Measurements from ENCODE around the gene ZNF532. TPM values are rescaled to one million over a fixed set of nuclear protein-coding genes. Genes with fewer than 3 reads are reported as not detected.

ZNF532 gene
- total and polyA plus RNA-seq, 8 donors = 5.7 to 21.2 (median 8.8) TPM

DNA sequence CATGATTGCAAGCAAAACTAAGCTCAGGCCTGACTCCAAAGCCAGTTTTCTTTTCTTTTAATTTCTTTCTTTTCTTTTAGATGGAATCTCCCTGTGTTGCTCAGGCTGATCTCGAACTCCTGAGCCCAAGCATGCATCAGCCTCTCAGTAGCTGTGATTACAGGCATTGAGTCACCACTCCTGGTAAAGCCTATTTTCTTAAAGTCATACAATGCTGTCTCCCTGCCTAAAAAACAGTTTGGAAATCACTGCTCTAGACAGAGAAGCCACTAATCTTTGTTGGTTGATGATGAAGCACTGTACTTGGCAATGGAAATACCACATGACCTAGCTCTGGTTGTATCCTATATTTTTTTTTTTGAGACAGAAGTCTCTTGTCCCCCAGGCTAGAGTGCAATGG is 33.1 kb upstream of the ZNF532 start:
- Histone ChIP-seq H3K4me1 (no peaks in the 10 kb centered on the region), H3K36me3 (no peaks in the 10 kb centered on the region), H3K27ac (no peak overlapping the region), H3K27me3 (no peaks in the 10 kb centered on the region), H3K9me3 (no peaks in the 10 kb centered on the region), H3K4me3 (no peak overlapping the region)
- DNase-seq (no peak), FAIRE-seq (no peak), ATAC-seq (peak in 1 of 4 donors; percentile 36)
- intact Hi-C loops (cut with DNase I) = no loop called here
- 82 to 91% methylated on average over 1 of the region's 1 CpG for WGBS, 2 donors
- TF ChIP-seq, protein P1, sequence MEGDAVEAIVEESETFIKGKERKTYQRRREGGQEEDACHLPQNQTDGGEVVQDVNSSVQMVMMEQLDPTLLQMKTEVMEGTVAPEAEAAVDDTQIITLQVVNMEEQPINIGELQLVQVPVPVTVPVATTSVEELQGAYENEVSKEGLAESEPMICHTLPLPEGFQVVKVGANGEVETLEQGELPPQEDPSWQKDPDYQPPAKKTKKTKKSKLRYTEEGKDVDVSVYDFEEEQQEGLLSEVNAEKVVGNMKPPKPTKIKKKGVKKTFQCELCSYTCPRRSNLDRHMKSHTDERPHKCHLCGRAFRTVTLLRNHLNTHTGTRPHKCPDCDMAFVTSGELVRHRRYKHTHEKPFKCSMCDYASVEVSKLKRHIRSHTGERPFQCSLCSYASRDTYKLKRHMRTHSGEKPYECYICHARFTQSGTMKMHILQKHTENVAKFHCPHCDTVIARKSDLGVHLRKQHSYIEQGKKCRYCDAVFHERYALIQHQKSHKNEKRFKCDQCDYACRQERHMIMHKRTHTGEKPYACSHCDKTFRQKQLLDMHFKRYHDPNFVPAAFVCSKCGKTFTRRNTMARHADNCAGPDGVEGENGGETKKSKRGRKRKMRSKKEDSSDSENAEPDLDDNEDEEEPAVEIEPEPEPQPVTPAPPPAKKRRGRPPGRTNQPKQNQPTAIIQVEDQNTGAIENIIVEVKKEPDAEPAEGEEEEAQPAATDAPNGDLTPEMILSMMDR (IDR thresholded peaks at IDR 0.05) = no peak

DNA sequence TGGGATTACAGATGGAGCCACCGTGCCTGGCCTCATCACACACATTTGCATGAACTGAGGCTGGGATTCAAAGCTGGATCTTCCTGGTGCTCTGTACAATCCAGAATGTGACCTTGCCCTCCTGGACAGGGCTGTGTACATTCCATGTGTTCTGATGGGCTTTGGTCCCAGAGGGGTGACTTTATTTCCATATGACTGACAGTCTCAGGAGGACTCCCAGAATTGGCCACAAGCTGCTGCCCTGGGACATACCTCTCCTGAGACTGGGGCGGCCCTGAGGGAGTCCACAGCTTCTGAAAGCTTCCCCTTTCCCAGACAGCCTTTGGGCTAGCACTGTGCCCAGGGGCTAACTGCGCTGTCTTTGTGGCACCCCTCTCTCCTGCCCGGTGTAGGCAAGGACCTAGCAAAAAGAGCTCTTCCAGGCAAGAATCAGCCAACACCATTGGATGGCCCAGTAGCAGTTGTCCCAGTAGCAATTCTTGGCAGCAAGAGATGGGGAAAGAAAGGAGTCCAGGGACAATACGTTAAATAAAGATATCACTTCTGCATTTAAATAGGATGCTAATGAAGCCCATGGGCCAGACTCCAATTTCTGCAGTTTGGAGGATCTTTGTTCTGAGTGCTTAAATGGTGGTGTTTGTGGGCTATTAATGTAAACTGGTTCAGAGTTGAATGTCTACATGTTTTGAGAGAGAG is 26.4 kb upstream of the ZNF532 start:
- Histone ChIP-seq H3K9me3 (no peaks in the 10 kb centered on the region), H3K27ac (no peak overlapping the region), H3K36me3 (no peaks in the 10 kb centered on the region), H3K27me3 (no peaks in the 10 kb centered on the region), H3K4me3 (no peak overlapping the region), H3K4me1 (no peaks in the 10 kb centered on the region)
- intact Hi-C loops (cut with DNase I) = no loop called here
- TF ChIP-seq, protein P1 (IDR thresholded peaks at IDR 0.05) = no peak
- no peak for ATAC-seq
- no peak for FAIRE-seq
- 87 to 92% methylated on average over 5 of the region's 5 CpGs for WGBS, 2 donors
- no peak for DNase-seq

DNA sequence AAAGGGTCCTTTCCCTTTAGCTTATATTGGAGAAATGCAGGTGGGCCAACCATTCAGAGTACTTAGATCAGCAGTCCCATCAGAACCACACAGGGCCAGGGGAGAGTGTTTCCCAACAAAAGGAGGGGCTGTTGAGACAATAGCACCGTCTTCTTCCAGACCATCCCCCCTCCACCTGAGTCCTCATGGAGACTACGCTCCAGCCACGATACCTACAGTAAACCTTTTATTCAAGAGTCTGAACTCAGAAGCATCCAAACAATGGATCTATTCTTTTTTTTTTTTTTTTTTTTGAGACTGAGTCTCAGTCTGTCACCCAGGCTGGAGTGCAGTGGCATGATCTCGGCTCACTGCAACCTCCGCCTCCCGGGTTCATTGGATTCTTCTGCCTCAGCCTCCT is 25.7 kb upstream of the ZNF532 start:
- ATAC-seq = no peak
- no peak for FAIRE-seq
- Histone ChIP-seq H3K9me3 (no peaks in the 10 kb centered on the region), H3K27me3 (no peaks in the 10 kb centered on the region), H3K4me1 (no peaks in the 10 kb centered on the region), H3K4me3 (no peak overlapping the region), H3K27ac (no peak overlapping the region), H3K36me3 (no peaks in the 10 kb centered on the region)
- no peak for DNase-seq
- TF ChIP-seq, protein P1 (IDR thresholded peaks at IDR 0.05) = no peak
- intact Hi-C loops (cut with DNase I) = no loop called here
- WGBS, 2 donors = 68 to 78% methylated on average over 6 of the region's 6 CpGs

DNA sequence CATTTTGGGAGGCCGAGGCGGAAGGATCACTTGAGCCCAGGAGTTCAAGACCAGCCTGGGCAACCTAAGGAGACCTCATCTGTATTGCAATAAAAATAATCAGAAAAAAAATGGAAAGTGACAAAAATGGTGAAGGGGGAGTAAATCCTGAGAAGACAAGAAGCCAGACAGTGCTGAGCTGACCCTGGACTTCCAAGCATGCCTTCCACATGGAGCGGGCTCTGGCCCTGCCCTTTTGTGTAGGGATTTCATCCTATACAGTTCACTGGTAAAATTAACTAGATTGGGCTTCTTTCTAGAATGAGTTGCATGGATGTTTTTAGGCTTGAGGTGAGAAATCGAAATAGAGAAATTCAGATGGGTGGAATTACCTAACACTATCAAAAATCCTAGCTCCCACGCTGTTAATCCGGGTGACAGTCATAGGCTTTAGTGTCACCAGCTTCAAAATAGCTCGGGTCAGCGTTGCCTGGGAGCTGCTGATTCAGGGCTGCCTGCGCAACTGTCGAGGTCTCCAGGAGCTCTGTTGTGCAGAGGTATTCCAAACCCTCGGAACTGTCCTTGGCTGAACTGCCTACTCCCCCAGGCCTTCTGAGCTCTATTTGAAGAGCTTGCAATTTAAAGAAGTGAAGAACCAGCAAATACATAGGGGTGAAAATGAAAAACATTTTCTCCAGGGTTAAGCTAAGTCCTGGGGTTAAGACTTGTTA is 21.5 kb upstream of the ZNF532 start:
- Histone ChIP-seq H3K27me3 (no peaks in the 10 kb centered on the region), H3K9me3 (no peaks in the 10 kb centered on the region), H3K27ac (no peak overlapping the region), H3K4me1 (no peaks in the 10 kb centered on the region), H3K4me3 (no peak overlapping the region), H3K36me3 (no peaks in the 10 kb centered on the region)
- 71 to 82% methylated on average over 11 of the region's 11 CpGs for WGBS, 2 donors
- DNase-seq (no peak), FAIRE-seq (no peak), ATAC-seq (no peak)
- intact Hi-C loops (cut with DNase I) = no loop called here
- TF ChIP-seq, protein P1 (IDR thresholded peaks at IDR 0.05) = no peak

DNA sequence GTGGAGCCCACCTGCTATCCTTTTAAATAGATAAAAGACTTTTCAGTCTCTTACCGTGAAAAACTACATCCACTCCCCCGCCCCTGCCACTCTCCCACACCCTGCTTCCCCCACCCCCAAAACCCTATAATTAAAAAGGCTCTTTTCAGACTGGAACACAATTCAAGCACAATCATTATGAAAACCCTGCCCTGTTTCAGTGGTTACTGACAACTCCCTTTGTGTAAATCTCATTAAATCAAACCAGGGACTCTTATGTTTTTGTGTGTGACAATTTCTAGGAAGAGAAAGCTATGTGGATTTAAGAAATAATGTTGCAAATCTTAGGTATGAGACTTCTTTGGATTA is 21.0 kb upstream of the ZNF532 start:
- no peak overlapping the region for H3K27ac ChIP-seq
- H3K4me1 ChIP-seq = no peaks in the 10 kb centered on the region
- H3K27me3 ChIP-seq = no peaks in the 10 kb centered on the region
- intact Hi-C loops (cut with DNase I) = no loop called here
- ATAC-seq (no peak), FAIRE-seq (no peak), DNase-seq (no peak)
- no peaks in the 10 kb centered on the region for H3K9me3 ChIP-seq
- no peaks in the 10 kb centered on the region for H3K36me3 ChIP-seq
- H3K4me3 ChIP-seq = no peak overlapping the region
- TF ChIP-seq, protein P1 (IDR thresholded peaks at IDR 0.05) = no peak
- 83 to 94% methylated on average over 2 of the region's 2 CpGs for WGBS, 2 donors
